GF-D8 (cell line): Measurements from ENCODE around the gene WDR55.
"Not testable (repeated sequence)": the region's sequence is repeated elsewhere in the genome, so short reads cannot be mapped to it uniquely, and the experiment has no call there.

Experiments
- DNase-seq: peaks from one replicate; lab custom pipeline; 2025; lab: John Stamatoyannopoulos, UW

Gene WDR55, protein sequence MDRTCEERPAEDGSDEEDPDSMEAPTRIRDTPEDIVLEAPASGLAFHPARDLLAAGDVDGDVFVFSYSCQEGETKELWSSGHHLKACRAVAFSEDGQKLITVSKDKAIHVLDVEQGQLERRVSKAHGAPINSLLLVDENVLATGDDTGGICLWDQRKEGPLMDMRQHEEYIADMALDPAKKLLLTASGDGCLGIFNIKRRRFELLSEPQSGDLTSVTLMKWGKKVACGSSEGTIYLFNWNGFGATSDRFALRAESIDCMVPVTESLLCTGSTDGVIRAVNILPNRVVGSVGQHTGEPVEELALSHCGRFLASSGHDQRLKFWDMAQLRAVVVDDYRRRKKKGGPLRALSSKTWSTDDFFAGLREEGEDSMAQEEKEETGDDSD

DNA sequence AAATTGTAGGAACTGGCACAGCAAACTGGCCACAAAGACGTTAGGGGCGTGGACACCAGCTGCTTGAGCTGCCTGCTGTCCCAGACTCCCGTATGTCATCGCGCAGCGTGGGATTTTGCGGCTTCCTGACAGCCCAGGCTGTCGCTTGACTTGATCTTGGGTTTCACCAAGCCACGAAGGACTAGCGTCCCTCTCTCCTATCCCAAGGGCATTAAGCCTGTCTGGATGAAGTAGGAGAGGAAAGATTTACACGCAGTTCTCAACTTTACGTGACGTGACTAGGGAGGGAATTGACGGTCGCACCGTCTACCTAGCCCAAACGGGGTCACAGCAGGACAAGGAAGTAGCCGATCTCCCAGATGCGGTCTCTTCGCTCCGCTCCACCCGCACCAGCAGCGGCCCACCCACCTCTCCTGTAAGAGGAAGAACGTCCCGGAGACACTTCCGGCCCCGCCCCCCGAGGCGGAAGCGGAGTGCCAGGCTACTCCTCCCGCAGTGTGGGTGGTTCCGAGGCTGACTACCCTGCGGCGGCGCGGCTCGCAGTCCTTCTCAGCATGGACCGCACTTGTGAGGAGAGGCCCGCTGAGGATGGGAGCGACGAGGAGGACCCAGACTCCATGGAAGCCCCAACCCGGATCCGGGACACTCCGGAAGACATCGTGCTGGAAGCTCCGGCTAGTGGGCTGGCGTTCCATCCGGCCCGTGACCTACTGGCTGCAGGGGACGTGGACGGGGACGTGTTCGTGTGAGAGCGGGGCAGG lies at the start of gene WDR55:
TSS of gene WDR55 (plus strand) at position 546 of the 761 bp plus-strand sequence. CDS start at position 555, 9 bp downstream.
- peak; percentile 67 for DNase-seq

DNA sequence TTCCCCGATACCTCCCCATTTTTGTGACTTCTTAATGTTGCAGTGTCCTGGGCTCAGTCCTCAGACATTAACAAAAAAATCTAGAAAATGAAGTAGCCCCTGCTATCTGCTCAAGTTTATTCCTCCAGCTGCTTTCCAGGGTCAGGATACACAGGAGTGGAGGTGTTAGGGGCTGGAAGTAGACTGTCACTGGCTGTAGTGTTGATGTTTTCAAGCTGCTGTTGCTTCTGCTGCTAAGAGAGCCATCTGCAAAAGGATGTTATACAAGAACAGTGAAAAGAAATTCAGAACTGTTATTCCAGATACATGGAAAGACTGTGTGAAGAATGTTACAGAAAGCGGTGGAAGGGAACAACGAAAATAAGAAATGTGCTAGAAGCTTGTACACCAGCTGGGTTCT lies 42.4 kb upstream of the WDR55 start:
- no peak for DNase-seq

DNA sequence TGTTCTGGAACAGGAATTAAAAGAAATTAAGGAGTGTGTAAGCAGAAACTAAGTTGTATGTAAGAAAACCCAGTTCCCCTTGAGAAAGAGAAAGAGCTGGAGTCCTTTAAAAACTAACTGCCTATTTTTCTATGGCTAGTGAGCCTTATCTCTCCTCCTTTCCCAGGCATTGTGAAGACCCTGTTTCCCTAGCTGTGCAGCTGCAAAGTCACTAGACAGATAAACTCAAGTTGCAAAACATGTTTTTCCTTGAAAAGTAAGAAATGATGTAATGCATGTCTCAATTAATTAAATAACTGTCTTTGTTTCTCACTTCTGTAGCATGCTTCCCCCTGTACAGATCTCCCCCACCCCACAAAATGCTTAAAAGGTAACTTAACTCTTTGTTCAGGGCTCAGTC lies 41.6 kb upstream of the WDR55 start:
- not testable (repeated sequence) for DNase-seq

DNA sequence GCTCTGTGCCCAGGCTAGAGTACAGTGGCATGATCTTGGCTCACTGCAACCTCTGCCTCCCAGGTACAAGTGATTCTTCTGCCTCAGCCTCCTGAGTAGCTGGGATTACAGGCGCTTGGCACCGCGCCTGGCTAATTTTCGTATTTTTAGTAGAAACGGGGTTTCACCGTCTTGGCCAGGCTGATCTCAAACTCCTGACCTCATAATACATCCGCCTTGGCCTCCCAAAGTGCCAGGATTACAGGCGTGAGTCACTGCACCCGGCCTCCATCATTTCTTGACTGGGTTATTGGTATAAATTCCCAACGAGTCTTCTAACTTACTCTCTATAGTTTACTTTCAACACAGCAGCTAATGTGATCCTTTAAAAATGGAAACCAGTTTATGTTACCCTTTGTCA lies 39.8 kb upstream of the WDR55 start:
- not testable (repeated sequence) for DNase-seq

DNA sequence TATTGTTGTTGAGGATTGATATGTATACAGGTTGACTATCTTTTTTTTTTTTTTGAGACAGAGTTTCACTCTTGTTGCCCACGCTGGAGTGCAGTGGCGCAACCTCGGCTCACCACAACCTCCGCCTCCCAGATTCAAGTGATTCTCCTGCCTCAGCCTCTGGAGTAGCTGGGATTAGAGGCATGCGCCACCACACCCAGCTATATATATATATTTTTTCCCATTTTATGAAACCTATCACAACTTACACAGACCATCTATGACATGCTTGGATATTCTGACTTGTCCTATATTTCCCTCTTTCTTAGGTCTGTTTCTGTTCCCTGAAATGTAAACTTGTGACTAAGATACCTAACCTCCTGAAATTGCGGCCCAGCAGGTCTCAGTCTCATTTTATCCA lies 36.7 kb upstream of the WDR55 start:
- DNase-seq: no peak

DNA sequence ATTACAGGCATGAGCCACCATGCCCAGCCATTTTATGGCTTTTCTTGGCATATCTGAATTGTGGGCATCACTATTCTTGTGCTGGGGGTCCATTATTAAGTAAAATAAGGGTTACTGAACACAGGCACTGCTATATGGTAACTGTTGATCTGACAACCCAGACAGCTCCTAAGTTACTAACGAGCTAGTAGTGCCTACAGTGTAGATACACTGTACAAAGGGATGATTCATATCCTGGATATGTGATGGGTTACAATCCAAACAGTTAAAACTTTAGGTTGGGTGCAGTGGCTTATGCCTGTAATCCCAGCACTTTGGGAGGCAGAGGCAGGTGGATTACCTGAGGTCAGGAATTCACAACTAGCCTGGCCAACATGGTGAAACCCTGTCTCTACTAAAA lies 36.0 kb upstream of the WDR55 start:
- no peak for DNase-seq

DNA sequence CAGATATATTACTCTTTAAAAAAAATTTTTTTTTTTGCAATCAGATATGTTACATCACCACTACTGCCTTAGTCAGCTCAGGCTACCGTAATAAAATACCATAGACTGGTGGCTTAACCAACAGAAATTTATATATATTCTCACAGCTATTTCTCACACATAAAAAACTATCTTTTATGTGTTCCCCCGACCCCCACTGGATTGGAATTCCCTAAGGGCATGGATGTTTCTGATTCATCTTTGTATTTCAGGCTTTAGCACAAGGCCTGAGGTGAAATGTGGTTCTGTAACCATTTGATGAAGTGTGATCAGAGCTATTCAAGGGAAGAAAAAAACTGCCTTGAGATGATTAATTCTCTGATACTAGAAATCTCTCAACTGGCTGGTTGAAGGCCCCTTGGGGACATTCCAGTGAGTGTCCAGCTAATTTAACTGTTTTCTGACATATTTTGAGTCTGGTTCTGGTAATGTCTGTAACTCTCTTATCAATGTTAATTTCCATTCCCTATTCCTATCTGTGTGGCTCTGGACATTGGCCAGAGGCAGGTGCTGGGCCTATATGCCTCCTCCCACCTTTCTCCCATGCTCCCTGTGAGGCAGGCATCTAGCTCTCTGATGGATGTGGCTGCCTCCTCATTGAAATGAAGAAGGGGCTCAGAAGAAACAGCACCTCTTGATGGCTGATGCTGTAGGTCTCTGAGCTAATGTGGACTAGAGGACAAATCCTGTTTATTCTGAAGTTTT lies 34.2 kb upstream of the WDR55 start:
- DNase-seq: no peak

DNA sequence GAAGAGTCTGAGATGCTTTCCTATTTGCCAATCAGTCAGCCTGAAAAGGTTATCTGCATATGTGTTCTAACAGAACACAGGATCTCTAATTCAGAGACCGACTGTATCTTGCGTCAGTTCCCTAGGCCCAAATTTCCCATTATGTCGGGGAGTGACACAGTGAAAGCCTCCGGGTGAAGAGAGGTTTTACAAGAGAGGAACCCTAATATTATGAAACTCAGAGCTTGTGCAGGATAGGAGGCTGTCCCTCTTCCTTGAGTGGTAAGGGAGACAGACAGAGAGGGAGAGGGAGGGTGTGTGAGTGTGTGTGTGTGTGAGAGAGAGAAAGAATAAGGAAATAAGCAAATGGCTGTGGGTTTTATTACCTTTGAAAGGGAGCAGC lies 33.7 kb upstream of the WDR55 start:
- peak; percentile 17 for DNase-seq

DNA sequence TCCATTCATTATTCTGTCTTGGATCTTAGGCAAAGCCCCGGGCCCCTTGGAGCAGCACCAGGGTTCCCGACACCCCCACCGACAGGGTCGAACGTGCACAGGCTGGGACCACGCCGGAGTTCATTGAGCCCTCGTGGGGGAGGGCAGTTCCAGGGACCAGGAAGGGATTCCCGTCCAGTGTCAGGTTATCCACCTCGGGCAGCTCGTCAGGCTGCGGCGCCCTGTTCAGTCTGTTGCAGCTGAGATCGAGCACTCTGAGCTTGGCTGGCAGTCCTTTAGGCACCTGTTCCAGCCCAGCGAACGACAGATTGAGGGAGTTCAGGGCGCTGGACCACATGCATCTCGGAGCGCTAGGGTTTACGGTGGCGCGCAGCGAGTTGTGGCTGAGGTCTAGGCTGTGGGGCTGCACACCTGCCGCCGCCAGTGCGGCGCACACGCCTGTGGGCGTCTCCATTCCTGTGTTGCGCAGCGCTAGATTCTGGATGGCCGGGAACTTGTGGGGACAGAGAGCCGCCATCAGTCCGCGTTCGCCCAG lies 32.8 kb upstream of the WDR55 start:
- no peak for DNase-seq

DNA sequence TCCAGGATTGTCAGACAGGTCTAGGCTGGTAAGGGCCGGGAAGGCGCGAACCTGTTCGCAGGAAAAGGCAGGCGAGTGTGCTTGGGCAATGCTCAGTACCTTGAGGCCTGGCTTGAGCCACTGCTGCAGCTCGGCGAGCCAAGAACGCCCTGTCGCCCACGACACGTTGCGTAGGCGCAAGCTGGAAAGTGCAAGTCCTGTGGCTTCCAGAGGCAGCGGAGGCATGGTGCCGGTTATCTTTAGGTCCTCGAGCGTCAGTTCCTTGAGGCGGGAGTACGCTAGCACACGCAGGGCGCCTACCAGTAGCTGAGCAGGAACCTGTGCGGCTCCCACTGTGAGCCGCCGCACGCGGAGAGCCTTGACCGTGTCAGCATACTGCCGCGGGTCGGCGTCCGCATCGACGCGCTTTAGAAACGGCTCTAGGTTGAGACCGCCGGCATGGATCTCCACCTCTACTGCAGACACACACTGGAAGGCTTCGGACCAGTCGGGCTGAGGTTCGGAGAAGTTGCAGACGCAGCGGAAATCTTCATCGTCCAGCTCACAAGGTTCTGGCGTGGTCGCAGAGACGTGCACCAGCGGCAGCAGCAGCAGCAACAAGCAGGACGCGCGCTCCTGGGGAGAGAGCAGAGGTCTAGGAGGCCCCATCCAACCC lies 32.2 kb upstream of the WDR55 start:
- no peak for DNase-seq

DNA sequence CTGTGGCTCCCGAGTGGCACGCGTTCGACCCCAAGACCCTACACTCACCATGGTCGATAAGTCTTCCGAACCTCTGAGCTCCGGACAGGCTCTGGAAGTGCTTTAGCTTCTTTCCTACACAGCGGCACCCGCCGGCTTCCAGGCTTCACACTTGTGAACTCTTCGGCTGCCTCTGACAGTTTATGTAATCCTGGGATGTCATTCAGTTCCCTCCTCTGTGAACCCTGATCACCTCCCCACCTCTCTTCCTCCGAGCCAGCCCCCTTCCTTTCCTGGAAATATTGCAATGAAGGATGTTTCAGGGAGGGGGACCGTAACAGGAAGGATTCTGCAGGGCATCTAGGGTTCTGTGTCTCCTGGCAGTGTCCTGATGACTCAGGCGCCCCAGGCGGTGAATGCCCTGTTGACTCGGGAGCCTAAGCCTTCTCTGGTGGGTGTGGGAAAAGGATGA lies 31.7 kb upstream of the WDR55 start, which contains the start of gene CD14:
TSS of gene CD14 (minus strand) at position 155 of the 451 bp plus-strand sequence. CDS start at position 51, 104 bp downstream.
- no peak for DNase-seq

DNA sequence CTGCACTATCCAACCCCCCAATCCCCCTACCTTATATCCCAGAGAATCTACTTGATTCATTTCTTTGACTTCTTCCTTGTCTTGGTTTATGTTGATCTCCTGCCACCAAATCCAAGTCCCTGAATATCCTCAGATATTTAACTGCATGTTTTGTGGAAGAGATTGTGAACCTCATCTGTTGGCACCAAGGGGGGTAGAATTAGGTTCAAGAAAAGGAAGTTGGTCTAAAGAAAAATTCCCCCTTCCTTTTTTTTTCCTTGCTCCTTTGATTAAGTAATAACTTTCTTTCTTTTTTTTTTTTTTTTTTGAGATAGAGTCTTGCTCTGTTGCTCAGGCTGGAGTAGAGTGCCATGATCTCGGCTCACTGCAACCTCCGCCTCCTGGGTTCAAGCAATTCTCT lies 31.2 kb upstream of the WDR55 start:
- no peak for DNase-seq

DNA sequence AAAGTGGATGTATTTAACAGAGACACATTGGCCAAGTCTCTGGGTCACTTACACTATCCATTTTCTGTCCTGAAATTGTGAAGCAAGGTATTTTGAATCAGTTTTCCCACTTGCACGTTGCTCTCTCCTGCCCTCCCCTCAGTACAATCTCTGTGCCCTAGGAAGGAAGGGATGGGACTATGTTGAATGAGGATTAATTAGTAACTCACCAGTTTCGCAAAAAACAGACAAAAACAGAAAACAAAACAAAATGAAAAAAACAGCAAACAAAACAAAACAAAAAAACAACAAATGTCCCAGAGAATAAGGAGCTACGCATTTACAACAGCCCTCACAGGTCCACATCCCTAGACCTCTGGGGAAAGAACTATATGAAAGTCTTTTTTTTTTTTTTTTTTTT lies 30.6 kb upstream of the WDR55 start:
- DNase-seq: no peak

DNA sequence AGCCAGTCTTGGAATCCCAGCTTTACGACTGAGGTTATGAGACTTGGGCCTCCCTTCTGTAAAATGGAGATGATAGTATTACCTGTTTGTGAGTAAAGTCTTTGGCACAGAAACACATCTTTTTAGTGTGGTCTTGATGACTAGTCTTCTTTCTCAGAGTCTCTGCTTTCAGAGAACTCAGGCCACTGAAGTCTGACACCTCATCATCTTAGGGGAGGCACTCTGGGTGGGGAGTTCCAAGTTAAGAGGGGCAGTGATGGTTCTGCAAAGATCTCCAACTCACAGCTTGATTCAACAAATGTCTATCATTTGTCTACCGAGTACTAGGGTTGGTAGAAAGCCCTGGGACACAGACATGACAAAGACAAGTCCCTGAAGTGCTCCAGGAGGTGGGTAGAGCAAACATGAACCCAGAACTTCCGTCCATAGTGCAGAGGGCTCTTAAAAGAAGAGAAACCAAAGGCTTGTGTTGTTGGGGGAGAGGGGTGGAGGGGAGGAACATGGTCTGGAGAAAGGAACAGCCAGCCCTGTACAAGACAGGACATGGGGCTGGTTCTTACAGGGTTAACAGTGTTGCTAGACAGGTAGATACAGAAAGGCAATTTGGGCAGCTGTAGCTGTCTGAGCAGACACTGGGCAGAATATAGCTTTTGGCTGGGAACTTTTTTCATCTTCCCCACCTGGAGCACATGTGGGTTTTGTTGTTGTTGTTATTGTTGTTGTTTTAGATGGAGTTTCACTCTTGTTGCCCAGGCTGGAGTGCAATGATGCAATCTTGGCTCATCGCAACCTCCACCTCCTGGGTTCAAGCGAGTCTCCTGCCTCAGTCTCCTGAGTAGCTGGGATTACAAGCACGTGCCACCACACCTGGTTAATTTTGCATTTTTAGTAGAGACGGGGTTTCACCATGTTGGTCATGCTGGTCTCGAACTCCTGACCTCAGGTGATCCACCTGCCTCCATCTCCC lies 29.1 kb upstream of the WDR55 start:
- DNase-seq: no peak

DNA sequence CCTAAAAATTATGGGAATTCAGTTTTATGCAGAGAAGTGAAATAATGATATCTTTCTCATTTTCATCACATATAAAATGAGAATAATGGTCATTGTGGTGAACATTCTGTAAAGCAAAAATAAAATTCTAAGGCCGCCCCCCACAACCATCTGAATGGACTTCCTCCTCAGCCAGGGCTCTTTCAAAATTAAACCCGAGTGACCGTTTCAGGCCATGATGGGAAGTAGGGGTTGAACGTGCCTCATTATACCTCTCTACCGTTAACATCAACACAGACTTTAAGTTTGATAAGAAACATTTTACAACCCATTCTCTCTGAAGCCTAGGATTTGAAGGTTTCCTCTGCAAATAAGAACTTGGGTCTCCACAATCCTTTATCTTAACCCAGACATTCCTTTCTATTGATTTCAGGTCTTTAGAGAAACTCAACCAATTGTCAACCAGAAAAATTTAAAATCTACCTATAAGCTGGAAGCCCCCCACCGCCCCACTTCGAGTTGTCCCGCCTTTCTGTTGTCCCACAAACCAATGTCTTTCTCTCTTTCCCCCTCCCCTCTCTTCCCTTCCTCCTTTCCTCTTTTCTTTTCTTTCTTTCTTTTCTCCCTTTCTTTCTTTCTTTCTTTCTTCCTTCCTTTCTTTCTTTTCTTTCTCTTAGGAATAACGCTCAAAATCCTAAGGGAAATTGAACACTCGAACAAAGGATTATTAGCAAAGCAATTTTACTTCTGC lies 27.2 kb upstream of the WDR55 start:
- DNase-seq: no peak

DNA sequence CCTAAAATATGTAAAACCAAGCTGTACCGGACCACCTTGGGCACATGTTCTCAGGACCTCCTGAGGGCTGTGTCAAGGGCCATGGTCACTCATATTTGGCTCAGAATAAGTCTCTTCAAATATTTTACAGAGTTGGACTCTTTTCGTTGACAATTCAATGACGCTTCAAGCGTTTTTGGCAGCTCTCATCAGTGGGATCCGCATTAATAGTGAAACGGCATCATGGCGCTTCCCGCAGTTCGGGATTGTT lies 25.9 kb upstream of the WDR55 start:
- DNase-seq: not testable (repeated sequence)

DNA sequence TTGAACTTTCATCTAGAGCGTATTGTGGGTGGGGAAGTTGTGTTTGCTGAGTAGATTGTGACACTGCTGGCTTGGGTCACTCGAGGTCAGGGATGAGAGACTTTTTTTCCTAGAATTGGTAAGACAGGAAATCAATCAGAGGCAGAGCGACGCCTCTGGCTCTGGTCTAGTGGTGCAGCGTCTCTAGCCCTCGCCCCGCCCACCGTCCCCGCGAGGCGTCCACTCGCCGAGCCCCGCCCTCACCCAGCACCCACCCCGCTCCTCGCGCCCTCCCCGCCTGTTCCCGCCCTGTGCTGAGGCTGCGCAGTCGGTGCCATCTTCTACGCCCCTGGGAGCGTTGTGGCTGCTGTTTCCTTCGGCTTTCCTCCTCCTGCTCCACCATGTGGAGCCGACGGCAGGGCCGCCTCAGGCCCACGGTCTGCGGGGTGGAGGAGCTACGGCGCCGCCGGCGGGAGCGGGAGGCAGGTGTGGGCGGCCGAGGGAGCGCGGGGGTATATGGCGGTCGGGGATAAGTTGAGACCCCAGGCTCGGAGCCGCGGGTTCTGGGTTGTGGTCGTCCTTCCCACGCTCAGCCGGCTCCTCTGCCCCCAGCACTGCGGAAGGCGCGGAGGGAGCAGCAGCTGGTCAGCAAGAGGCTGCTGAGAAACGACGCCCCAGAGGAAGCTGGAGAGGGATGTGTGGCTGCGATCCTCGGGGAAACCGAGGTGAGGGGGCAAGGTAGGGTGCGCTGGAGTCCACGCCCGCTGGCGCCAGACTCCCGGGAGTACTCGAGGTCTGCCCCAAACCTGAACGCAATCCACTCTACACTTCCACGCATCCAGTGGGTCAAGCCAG lies 25.3 kb upstream of the WDR55 start, which contains the start of gene TMCO6:
TSS of gene TMCO6 (plus strand) at position 304 of the 834 bp plus-strand sequence. CDS start at position 381, 77 bp downstream.
- peak; percentile 82 for DNase-seq

DNA sequence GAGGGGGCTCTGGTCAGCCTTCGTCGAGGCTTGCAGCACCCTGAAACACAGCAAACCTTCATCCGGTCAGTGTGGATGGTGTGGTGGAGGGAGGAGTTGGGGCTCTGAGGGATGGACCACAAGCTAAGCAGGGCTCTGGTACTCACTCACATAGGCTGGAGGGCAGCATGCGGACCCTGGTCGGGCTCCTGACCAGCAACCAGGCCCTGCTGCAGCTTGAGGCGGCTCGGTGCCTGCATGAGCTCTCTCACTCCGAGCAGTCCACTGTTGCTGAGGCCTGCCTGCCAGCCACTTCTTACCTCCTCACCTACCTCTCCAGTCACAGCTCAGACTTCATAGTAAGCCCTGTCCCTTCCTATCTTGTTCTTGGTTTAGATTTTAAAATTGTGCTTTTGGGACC lies 23.0 kb upstream of the WDR55 start:
- DNase-seq: no peak

DNA sequence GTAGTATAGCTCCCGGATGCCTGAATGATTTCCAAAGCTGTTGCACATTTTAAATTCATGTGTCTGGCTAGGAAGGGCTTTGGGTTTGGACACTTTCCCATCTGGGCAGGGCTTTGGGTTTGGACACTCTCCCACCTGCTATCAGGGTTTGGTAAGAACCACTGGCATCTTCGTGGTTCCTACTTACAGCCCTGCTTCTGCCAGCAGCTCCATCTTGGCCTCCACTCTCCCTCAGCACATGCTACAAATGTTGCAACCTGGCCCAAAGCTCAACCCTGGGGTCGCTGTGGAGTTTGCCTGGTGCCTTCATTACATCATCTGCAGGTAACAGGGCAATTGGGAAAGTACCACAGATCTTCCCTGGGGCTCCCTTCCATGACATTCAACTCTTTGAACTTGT lies 22.0 kb upstream of the WDR55 start:
- DNase-seq: no peak
